Measurements from ENCODE around the gene RHOB.

The RHOB gene

DNA sequence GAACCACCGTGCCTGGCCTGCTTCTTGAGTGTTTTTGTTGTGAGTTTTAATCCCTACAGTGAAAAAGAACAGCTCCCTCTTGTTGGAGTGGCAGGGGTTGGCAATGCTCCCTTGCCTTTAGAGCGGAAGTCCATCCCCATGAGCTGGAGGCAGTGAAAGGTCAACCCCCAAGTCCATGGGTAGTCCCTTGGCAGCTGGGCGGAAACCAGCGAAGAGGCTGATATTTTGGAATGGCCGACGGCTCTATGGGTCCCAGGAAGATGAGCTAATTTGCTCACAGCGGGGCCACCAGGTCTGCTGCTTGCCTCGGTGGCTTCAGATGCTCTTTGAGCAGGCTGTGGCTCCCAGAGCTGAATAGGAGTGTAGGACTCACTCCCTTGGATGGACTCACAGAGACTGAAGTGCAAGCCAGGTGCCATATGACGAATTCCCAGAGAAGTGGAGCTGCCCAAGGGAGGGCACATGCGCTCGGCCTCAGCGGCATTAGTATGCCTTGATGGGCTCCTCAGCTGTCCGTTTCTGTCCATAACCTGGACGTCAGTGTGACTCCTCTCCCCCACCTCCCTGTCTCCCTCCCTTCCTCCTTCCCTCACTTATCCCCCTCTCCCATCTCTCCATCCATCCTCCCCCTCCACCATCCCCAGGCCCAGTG lies 25.4 kb upstream of the RHOB start:
- peak overlapping the region in 6 of 21 experiments; percentile 2 to 49 (median 19) for H3K27ac ChIP-seq
- H3K4me3 ChIP-seq = no peak overlapping the region

DNA sequence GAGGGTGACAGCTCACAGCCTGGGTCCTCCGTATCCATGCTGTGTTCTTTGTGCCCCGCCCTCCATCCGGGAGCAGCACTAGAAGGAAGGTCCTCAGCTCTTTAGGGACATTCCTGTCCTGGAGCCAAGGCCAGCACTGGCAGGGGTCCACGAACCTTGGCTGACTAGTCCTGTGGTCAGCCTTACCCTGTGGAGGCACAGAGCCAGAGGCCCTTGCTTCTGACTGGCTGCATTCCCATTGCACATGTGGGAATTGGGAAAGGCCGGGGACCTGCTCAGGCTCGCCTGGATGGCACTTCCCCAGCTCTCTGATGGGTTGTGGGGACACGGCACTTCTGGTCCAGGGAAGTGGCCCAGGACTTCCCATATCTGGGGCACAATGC lies 24.9 kb upstream of the RHOB start:
- Histone ChIP-seq H3K4me3 (no peak overlapping the region), H3K27ac (peak overlapping the region in 12 of 21 experiments; percentile 2 to 60 (median 34))

DNA sequence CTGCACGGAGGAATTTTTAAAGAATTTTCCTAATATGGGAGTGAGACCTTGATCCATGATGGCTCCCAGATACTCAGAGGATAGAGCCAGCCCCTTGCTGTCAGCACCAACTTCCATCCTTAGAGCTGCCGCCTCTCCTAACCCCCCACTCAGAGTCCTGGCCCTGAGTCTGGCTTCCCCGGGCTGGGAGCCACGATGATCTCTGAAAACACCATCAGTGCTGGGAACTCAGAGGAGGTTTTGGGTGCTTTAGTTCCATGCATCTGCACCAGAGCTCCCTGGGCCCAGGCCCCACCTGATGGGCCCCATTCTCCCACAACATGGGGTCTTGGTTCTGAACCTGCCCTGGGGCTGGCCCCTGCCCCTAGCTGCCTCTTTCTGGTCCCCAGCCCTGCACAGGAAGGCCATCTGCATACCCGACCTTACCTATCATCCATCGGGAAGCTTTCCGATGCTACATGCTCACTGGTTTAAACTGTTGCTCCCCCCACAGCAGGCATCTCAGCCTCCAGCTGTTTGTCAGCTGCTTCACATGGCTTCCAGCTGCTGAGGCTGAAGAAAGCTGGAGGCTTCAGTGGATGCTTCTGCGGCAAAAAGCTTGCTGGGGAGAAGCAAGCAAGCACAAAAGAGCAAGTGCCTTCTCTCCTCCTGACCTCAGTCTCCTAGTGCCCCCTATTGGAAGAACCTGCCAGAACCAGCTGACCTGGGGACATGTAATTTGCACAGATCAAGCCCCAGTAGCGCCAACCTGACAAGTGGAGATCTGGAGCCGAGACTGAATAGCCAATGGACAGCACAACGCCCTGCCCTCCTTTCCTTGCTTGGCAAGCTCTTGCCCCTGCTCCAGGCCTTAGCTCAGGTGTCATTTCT lies 24.2 kb upstream of the RHOB start:
- no peak overlapping the region for H3K4me3 ChIP-seq
- H3K27ac ChIP-seq = peak overlapping the region in 14 of 21 experiments; percentile 2 to 60 (median 38)

DNA sequence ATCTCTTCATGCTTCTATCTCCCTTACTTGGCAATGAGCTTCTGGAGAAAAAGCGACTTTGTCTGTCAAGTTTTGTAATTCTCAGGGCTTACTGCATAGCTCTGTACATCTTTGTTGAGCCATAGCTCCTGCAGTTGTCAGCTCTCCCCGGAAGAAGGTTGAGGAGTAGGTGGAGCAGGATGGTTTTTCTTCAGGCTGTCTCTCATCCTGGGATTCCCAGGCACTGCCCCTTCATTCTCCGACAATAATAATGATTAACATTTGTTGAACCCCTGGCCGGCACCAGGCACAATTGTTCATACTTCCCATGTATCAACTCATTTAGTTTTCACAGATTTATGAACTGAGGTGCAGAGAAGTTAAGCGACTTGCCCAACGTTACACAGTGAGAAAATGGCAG lies 23.5 kb upstream of the RHOB start:
- H3K4me3 ChIP-seq = no peak overlapping the region
- H3K27ac ChIP-seq = peak overlapping the region in 9 of 21 experiments; percentile 1 to 73 (median 33)

DNA sequence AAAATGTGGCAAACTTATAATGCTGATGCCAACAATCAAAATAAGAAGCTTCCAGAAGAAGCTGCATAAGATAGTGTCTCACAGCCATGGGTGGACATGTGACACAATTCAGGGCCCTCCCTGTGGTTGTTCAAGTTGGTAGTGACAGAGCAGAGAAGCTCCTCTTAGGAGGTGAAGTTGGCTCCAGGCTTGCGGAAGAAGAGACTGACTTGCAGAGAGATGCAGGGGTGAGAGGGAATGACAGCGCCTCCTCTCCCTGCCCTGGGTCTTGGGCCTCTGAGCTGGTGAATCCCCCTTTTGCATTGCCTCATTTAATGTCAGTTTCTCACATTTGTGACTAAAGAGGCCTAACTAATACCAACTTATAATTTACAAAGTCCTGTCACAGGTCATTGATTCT lies 23.0 kb upstream of the RHOB start:
- peak overlapping the region in 17 of 21 experiments; percentile 30 to 83 (median 66) for H3K27ac ChIP-seq
- no peak overlapping the region for H3K4me3 ChIP-seq

DNA sequence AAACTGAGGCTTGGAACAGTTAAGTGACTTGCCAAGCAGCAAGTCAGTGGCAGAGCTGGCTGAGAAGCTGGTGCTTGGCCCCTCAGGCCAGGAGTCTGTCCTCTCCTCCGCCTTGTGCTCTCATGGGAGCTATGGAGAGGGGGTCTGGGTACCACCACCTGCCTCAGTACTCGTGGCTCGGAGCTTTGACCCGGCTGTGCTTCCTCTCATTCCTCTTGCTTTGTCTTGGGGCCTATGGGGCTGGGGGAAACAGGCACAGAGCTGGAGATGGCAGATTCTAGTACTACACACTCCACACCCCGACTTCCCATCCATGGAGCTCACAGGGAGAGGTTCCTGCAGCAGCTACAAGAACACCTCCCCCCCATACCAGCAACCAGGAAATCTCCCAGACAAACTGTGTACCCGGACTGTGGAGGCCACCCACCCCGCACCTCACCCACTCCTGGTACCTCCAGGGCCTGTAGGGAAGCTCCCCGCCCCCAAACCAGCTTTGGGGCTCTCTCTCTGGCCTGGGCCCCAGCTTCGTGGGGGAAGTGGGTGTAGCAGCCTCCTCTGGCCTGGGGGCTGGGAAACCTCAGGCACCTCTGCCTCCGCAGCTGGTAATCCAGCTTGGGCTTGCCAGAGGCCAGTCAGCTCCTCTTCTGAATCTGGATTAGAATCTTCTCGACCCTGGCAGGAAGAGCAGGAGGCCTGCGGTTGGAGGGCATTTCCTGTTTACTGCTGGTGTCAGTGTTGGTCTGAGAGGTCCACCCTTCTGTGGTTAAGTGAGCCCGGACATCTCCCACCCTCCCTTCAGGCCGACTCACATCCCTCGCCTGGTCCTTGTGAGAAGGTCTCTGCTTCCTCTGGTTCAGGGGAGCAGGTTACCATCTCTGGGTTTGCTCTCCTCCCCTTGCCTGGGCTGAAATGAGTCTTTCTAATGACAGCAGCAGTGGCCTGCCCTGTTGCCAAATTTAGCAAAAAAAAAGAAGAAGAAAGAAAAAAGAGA lies 22.3 kb upstream of the RHOB start:
- Histone ChIP-seq H3K4me3 (peak overlapping the region in 1 of 7 experiments; percentile 3), H3K27ac (peak overlapping the region in 20 of 21 experiments; percentile 30 to 83 (median 65))

DNA sequence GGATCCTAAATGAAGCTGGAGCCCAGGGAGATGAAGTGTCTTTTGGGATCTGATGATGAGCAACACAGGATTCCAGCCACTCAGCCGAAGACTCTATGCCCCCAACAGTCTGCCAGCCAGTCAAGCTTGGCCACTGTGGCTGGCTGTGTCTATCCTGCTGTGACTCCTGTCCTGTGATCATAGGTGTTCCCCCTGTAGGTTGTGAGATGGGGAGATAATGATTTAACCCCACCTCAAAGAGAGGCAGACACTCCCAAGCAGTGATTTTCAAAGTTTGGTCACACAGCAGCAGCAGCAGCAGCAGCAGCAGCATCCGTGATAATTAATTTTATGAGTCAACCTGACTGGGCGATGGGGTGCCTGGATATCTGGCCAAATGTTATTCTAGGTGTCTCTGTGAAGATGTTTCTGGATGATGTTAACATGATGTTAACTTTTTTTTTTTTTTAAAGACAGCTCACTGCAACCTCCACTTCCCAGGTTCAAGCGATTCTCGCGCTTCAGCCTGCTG lies 21.4 kb upstream of the RHOB start:
- Histone ChIP-seq H3K4me3 (no peak overlapping the region), H3K27ac (peak overlapping the region in 13 of 21 experiments; percentile 48 to 83 (median 73))

DNA sequence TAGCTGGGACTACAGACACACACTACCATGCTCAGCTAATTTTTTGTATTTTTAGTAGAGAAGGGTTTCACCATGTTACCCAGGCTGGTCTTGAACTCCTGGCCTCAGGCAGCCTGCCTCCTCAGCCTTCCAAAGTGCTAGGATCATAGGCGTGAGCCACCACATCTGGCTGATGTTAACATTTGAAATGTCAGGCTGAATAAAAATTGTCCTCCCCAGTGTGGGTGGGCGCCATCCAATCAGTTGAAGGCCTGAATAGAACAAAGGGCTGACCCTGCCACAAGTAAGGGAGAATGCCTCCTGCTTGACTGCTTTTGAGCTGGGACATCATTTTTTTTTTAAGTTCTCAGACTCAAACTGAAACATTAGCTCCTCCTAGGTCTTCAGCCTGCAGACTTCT lies 21.0 kb upstream of the RHOB start:
- peak overlapping the region in 1 of 21 experiments; percentile 74 for H3K27ac ChIP-seq
- no peak overlapping the region for H3K4me3 ChIP-seq

DNA sequence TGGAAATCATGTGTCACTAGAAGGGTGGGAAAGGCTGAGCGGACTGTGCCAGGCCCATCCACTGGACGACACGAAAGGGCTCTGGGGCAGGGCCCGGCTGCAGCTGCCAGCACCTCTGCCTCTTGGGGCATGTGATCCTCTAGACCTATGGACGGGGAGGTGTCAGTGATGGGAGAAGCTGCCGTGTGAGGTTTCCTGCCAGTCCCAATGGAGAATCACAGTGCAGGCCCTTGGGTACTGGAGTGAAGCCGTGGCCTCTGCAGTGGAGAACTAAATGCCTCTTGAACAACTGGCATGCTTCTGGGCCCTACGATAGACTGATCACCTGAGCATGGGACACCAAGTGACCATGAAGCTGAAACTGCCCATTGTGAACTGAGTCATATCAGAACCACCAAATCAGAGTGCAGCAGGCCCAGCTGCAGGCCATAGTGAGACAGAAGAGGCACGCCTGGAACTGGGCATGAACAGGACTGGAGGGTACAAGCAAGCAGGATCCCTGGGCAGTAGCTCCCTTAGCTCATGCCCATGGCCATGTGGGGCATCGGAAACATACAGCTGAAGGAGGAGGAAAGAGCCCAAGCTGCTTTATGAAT lies 18.8 kb upstream of the RHOB start:
- H3K4me3 ChIP-seq = no peak overlapping the region
- no peak overlapping the region for H3K27ac ChIP-seq

DNA sequence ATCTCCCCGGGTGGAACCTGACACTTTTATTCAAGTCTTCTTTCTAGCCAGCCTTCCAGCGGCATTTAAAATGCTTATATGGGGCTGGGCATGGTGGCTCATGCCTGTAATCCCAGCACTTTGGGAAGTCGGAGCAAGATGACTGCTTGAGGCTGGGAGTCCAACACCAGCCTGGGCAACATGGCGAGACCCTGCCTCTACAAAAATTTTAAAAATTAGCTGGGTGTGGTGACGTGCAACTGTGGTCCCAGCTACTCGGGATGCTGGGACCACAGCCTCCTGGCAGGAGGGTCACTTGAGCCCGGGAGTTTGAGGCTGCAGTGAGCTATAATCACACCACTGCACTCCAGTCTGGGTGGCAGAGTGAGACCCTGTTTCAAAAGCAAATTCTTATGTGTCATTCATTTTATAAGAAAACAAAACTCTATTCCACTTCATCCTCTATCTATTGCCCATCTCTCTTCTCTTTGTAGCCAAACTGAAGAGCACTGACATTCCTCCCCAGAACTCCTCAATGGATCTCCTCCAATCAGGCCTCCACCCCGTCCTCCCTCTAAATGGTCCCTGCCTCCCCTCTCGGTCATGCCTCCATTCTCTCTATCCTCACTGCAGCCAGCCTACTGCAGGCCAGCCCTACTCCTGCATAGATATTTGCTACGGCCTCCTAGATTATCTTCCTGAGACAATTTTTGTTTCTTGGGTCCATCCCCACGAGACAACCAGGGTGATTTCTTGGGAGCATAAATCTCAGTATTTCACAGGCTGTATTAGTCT lies 18.0 kb upstream of the RHOB start:
- Histone ChIP-seq H3K4me3 (no peak overlapping the region), H3K27ac (peak overlapping the region in 15 of 21 experiments; percentile 7 to 73 (median 38))

DNA sequence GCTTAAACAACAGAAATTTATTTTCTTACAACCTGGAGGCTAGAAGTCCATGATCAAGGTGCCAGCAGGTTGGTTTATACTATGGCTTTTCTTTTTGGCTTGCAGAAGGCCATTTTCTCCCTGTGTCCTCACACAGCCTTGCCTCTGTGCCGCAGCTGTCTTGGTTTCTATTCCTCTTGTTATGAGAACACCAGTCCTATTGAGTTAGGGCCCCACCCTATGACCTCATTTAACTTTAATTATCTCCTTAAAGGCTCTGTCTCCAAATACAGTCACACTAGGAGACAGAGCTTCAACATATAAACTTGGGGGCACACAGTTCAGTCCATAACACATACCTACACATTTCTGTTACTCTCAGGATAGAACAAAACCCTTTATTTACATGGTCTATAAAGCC lies 17.3 kb upstream of the RHOB start:
- H3K27ac ChIP-seq = peak overlapping the region in 18 of 21 experiments; percentile 7 to 78 (median 44)
- no peak overlapping the region for H3K4me3 ChIP-seq

DNA sequence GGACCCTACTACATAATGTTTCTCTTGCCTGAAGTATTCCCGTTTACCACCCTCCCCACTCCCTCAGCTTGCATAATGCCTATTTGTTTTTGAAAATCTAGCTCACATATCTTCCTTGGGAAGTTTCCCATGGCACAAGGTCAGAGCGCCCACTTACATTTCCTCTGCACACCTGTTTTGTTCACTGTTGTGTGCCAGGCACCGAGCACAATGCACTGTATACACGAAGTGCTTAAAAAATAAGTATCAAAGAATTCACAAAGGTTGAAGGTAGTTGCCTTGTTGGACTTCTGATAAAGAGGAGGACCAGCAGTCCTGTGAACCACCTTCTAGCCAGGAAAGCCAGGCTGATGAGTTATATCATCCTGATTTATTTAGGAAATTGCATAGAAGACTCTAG lies 16.8 kb upstream of the RHOB start:
- Histone ChIP-seq H3K4me3 (no peak overlapping the region), H3K27ac (peak overlapping the region in 15 of 21 experiments; percentile 7 to 78 (median 48))

DNA sequence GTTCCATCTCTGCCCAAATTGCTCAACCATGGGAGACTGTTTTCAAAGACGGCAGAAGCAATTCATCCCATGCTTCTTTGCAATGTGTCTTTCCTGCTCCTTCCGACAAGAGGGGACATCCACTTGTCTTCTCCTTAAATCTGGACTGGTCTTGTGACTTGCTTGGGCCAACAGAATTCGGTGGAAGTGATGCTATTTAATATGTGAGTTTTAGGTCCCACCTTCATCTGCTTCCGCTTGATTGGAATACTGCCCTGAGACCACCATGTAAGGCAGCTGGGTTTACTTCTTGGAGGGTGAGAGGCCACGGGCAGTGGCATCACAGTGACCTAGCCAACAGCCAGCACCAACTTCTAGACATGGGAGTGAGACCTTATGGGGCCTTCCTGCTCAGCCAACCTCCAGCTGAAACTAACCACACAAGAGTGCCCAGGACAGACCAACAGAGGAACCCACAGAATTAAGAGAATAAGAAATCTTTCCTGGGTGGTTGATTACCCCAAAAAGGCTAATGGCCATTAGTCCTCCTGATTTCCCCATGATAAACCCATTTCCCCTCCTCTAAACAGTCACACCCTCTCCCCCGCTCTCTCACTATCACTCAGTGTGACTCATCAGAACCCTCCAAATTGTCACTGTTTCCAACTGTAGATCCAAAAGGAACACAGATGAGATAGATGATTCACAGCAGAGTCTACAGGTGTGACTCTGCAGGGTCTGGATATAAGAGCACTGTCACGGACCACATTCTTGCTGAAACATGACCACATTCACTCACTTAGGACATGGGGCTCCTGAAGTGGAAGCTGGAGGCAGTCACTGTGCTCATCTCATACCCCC lies 16.2 kb upstream of the RHOB start:
- Histone ChIP-seq H3K27ac (peak overlapping the region in 10 of 21 experiments; percentile 11 to 78 (median 54)), H3K4me3 (no peak overlapping the region)

DNA sequence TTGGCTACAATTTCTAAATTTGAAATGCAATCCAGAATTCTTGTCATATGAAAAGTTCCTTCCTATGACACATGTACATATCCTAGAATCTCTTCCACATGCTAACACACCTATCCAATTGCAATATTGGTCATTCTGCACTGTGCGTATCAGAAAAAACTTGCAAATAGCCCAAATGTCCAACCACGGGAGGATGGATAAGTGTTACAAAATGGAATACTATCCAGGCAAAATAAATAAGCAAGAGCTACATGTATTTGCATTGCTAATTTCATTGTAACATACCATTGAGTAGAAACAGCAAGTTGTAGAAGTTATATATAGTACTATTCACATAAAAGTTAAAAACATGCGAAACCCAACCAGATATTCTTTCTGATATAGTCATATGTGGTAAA lies 15.6 kb upstream of the RHOB start:
- Histone ChIP-seq H3K4me3 (no peak overlapping the region), H3K27ac (no peak overlapping the region)

DNA sequence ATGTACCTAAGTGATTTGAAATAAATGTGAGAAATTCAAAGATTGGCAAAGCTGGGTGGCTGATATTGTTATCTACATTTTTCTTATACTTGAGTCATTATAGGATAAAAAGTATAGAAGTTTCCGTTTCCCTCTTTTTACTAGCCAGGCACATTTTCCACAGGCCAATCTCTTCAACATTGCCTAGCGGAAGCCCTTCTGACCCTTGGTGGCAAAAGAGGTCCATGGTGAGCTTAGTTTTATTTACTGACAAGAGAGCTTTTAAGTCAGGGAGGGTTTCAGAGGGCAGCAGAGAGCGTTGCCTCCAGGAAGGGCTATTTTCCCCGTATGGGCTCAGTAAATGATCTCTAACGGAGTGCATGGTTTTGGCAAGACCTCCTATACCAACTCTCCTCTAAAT lies 15.1 kb upstream of the RHOB start:
- H3K27ac ChIP-seq = no peak overlapping the region
- H3K4me3 ChIP-seq = no peak overlapping the region

DNA sequence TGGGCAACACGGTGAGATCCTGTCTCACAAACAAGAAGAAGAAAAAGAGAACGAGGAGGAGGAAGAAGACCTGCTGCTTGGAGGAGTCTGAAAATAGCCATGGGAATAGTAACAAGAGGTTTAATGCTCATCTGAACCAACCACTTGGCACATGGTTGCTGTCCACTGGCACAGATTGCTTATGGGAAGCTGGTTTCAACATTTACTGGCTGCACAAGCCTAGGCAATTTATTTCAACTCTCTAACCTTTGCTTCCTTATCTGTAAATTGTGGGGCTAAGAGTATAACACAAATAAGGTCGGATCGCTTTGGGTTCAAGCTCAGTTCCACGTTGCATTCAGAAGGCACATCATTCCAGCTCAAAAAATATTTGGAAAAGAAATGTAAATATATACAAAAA lies 14.2 kb upstream of the RHOB start:
- Histone ChIP-seq H3K4me3 (no peak overlapping the region), H3K27ac (no peak overlapping the region)

DNA sequence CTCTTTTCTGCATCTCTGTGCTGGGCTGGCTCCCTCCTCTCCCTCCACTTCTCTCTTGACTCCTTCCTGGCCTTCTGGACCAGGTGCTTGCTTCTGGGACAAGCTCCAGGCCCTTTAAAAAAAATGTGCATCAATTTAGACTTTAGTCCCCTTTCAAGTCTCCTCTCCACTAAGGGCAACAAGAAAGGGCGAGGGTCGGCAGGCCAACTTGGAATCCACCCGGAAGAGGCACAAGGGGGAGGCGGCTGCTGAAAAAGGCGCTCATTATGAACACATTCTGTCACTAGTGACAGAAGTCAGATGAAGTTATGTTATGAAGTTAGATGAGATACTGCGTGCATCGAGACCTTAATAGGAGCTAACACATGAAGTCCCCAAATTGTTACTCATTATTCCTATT lies 13.6 kb upstream of the RHOB start:
- H3K27ac ChIP-seq = no peak overlapping the region
- no peak overlapping the region for H3K4me3 ChIP-seq

Data from skin epidermis (tissue), 12 donors.